WERI-Rb-1 (cell line): ENCODE data around the gene IL11.

Source experiments
- DNase-seq: peaks from one replicate; pipeline ENCODE4 v3.0.0-alpha.2; 2020
- H3K27ac ChIP-seq: fragments of 250-450 bp; sonication (Bioruptor Pico); 2 replicates; pipeline ENCODE4 v1.5.1; 2020; ENCODE audit warnings: mild to moderate bottlenecking, moderate library complexity
- H3K27me3 ChIP-seq: fragments of 250-450 bp; sonication (Bioruptor Pico); 2 replicates; pipeline ENCODE4 v1.5.1; 2021; ENCODE audit warnings: mild to moderate bottlenecking, low read depth, moderate library complexity; ENCODE audit not compliant: insufficient read depth, severe bottlenecking
- H3K36me3 ChIP-seq: fragments of 250-450 bp; sonication (Bioruptor Pico); 2 replicates; pipeline ENCODE4 v1.5.1; 2020; ENCODE audit warnings: mild to moderate bottlenecking, moderate library complexity
- H3K4me3 ChIP-seq: 2 replicates; pipeline ENCODE4 v1.5.1; 2011; ENCODE audit warnings: low read depth, mild to moderate bottlenecking, control low read depth, low read length
- H3K9me3 ChIP-seq: fragments of 250-450 bp; sonication (Bioruptor Pico); 2 replicates; pipeline ENCODE4 v1.5.1; 2021; ENCODE audit warnings: mild to moderate bottlenecking, moderate library complexity; ENCODE audit not compliant: severe bottlenecking
- TF ChIP-seq, protein P1 (sequence below): IDR thresholded peaks from 2 replicates; pipeline ENCODE4 v1.5.1; 2011; ENCODE audit warnings: low read depth, mild to moderate bottlenecking, control low read depth, inconsistent platforms, low read length

The IL11 gene

DNA sequence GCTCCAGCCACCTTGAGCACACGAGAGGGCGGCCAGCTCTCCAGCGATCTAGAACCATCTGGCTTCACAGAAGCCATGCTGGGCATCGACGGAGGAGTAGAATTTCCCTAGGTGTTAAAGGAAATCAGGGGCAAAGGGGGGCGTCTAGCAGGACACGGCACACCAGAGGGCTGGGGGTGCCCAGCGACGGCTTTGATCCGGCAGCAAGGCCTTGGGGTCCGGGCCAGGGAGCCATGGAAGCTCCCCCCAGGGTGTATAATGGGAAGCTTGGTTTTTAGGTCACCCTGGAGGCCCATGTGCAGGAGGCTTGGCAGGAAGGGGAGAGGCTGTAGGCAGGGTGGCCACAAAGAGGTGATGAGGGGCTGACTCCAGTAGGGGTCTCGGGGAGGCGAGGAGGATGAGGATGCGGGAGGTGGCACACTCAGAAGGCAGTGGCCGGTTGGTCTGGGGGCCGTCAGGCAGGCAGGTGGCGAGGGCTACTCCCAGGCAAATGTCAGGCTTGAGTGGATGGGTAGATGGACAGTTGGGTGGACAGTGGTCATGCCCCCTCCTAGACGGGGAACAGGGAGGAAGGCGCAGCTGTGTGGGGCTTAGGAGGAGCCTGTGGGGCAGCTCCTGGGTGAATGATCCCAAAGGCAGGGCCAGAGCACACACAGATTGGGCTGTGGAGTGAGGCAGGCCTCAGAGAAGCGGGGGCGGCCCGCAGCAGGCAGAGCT is 25.0 kb downstream of the IL11 start:
- H3K4me3 ChIP-seq, result no peak overlapping the region
- H3K27ac ChIP-seq, result peak overlapping the region; percentile 54
- TF ChIP-seq, protein P1, sequence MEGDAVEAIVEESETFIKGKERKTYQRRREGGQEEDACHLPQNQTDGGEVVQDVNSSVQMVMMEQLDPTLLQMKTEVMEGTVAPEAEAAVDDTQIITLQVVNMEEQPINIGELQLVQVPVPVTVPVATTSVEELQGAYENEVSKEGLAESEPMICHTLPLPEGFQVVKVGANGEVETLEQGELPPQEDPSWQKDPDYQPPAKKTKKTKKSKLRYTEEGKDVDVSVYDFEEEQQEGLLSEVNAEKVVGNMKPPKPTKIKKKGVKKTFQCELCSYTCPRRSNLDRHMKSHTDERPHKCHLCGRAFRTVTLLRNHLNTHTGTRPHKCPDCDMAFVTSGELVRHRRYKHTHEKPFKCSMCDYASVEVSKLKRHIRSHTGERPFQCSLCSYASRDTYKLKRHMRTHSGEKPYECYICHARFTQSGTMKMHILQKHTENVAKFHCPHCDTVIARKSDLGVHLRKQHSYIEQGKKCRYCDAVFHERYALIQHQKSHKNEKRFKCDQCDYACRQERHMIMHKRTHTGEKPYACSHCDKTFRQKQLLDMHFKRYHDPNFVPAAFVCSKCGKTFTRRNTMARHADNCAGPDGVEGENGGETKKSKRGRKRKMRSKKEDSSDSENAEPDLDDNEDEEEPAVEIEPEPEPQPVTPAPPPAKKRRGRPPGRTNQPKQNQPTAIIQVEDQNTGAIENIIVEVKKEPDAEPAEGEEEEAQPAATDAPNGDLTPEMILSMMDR, result no peak
- DNase-seq, result no peak
- H3K27me3 ChIP-seq, result no peaks in the 10 kb centered on the region
- peaks cover 53% of the 10 kb centered on the region for H3K36me3 ChIP-seq
- no peaks in the 10 kb centered on the region for H3K9me3 ChIP-seq

- TF ChIP-seq, protein P1, result no peak
- Histone ChIP-seq H3K27ac (peak overlapping the region; percentile 54), H3K4me3 (no peak overlapping the region), H3K27me3 (no peaks in the 10 kb centered on the region), H3K9me3 (no peaks in the 10 kb centered on the region), H3K36me3 (peaks cover 48% of the 10 kb centered on the region)
- no peak for DNase-seq
These were observed 25.8 kb downstream of the IL11 start for GRCh38 chr19:55344444-55344843.

DNA sequence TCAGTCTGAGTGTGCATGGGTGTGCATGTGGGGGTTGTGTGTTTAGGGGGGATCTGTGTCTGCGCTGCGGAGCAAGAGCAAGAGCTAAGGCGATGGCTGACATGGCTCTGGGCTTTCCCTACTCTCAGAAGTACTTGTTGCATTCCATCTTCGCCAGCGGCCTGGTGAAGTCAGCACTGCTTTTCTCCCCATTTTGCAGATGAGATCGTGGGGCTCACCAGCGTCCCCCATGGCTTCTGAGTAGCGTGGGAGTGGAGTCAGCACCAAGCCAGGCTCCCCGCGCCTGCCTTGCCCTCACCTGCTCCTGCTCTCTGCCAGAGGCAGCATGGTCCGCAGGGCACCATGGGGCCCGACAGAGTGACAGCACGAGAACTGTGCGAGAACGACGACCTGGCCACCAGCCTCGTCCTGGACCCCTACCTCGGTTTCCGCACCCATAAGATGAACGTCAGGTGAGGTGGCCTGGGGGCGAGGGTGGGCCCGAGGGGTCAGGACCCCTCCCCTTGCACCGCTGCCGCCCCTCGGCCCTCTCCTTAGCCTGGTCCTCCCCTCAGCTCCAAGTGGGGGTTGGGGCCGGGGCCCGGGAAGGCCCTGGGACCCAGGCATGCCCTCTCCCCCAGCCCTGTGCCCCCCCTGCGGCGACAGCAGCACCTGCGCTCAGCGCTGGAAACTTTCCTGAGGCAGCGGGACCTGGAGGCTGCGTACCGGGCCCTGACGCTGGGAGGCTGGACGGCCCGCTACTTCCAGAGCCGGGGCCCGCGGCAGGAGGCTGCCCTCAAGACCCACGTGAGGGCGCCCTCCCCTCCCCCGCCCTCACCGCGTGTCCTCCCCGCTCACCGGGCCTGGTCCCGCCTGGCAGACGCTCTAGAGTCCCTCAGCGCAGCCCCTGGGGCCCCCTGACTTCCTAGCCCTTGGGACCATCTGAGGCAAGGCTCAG is 28.4 kb downstream of the IL11 start:
- Histone ChIP-seq H3K36me3 (peaks cover 43% of the 10 kb centered on the region), H3K27ac (peak overlapping the region; percentile 56), H3K4me3 (peak overlapping the region; percentile 33)

DNA sequence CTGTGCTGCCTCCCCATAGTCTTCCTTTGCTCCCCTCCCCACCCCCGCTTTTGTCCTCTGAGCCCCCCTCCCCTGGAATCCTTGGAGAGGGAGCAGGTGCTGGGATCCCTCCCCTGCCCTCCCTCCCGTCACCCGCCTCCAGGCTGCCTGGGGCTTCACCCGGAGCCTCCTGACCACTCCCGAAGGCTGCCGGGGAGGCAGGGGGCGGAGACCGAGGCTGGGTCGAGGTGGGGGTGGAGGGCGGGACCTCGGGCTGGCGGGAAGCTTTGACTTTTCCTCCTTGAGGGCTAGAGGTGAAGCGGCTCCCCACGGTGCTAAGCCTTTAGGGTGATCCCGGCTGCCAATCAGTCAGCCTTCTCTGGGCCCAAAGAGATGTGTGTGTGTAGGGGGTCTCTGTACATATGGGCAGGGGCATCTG is 29.1 kb downstream of the IL11 start:
- Histone ChIP-seq H3K27ac (peak overlapping the region; percentile 89), H3K4me3 (peak overlapping the region; percentile 93)
- TF ChIP-seq, protein P1, result no peak

More for the DNA sequence above, 28.4 kb downstream of the IL11 start:
- Histone ChIP-seq H3K27me3 (no peaks in the 10 kb centered on the region), H3K9me3 (no peaks in the 10 kb centered on the region)
- no peak for DNase-seq
- TF ChIP-seq, protein P1, result no peak

GRCh38 chr19:55340784-55341147 is 29.5 kb downstream of the IL11 start:
- H3K4me3 ChIP-seq, result peak overlapping the region; percentile 93
- H3K27ac ChIP-seq, result peak overlapping the region; percentile 89
- H3K9me3 ChIP-seq, result no peaks in the 10 kb centered on the region
- TF ChIP-seq, protein P1, result no peak
- peak; percentile 60 for DNase-seq
- H3K36me3 ChIP-seq, result peaks cover 35% of the 10 kb centered on the region
- H3K27me3 ChIP-seq, result no peaks in the 10 kb centered on the region

More for the DNA sequence above, 29.1 kb downstream of the IL11 start:
- H3K27me3 ChIP-seq, result no peaks in the 10 kb centered on the region
- H3K36me3 ChIP-seq, result peaks cover 39% of the 10 kb centered on the region
- DNase-seq, result peak; percentile 93
- no peaks in the 10 kb centered on the region for H3K9me3 ChIP-seq
